ENCODE data around the gene INPP4B.

Gene INPP4B

DNA sequence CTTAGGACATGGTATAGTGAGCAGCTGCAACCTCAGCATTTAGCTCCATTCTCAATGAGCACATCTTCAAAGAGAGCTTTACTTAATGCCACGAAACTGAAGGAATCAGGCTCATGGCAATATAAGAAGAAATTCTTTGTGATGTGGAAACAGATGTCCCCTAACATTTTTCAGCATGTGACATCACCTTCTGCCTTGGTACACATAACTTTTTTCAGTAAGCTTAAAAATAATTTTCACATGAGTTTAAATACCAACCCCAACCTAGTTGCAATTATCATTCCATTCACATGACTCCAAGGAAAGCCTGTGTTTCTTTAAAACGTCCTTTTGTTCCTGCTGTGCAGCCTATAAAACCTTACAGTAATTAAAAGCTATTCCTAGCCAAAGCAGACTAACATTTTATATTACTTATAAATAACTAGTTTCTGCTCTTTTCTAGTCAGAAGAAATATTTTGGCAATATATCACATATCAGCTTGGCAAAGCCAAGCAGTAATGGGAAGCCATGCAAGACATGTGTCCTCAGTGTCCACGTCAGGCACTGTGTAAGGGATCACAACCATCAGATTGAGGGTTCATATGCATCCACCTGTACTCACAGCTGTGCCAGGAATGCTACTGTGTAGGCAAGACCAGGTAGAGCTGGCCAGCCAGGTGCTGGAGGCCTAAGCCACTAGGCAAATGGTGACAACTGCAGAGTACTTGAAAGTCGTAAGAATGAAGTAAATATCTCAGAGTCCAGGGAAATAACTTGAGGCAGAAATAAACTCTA is 466.6 kb downstream of the INPP4B start:
- no peak for DNase-seq (ENCODE audit: low read depth)
- H3K4me3 ChIP-seq (ENCODE audit: low read depth, low read length): no peak overlapping the region
- TF ChIP-seq POLR2A (IDR thresholded peaks at IDR 0.05; ENCODE audit: extremely low read depth, insufficient read length) (no peak), MYC (IDR thresholded peaks at IDR 0.05; ENCODE audit: low read depth, low read length) (no peak)
- TF ChIP-seq, protein P1, sequence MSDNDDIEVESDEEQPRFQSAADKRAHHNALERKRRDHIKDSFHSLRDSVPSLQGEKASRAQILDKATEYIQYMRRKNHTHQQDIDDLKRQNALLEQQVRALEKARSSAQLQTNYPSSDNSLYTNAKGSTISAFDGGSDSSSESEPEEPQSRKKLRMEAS (IDR thresholded peaks at IDR 0.05; ENCODE audit: low read depth, low read length): no peak
- TF ChIP-seq, protein P2, sequence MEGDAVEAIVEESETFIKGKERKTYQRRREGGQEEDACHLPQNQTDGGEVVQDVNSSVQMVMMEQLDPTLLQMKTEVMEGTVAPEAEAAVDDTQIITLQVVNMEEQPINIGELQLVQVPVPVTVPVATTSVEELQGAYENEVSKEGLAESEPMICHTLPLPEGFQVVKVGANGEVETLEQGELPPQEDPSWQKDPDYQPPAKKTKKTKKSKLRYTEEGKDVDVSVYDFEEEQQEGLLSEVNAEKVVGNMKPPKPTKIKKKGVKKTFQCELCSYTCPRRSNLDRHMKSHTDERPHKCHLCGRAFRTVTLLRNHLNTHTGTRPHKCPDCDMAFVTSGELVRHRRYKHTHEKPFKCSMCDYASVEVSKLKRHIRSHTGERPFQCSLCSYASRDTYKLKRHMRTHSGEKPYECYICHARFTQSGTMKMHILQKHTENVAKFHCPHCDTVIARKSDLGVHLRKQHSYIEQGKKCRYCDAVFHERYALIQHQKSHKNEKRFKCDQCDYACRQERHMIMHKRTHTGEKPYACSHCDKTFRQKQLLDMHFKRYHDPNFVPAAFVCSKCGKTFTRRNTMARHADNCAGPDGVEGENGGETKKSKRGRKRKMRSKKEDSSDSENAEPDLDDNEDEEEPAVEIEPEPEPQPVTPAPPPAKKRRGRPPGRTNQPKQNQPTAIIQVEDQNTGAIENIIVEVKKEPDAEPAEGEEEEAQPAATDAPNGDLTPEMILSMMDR (IDR thresholded peaks at IDR 0.05; ENCODE audit: low read depth, low read length): no peak

DNA sequence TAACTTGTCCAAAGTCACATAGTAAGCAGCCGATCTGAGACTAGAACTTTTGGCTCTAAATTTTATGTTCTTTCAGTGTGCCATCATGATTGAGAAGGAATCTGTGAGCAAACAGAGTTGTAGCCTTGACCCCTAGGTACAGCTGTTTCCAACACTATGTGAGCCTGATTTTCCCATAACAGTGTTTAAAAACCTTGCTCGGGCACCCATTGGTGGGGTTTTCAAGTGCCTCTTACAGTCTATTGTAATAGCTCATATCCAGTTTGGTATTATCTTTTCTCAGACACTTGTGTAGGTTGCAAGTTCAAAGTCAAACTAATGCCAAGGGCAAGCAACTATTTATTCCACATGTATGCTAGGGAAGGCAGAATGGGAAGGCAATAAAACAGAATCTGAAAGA is 467.9 kb downstream of the INPP4B start:
- no peak for TF ChIP-seq POLR2A (IDR thresholded peaks at IDR 0.05; ENCODE audit: extremely low read depth, insufficient read length)
- TF ChIP-seq, protein P2 (IDR thresholded peaks at IDR 0.05; ENCODE audit: low read depth, low read length): no peak
- TF ChIP-seq, protein P1 (IDR thresholded peaks at IDR 0.05; ENCODE audit: low read depth, low read length): no peak
- TF ChIP-seq MYC (IDR thresholded peaks at IDR 0.05; ENCODE audit: low read depth, low read length): no peak
- H3K4me3 ChIP-seq (ENCODE audit: low read depth, low read length): no peak overlapping the region
- DNase-seq (ENCODE audit: low read depth): no peak

DNA sequence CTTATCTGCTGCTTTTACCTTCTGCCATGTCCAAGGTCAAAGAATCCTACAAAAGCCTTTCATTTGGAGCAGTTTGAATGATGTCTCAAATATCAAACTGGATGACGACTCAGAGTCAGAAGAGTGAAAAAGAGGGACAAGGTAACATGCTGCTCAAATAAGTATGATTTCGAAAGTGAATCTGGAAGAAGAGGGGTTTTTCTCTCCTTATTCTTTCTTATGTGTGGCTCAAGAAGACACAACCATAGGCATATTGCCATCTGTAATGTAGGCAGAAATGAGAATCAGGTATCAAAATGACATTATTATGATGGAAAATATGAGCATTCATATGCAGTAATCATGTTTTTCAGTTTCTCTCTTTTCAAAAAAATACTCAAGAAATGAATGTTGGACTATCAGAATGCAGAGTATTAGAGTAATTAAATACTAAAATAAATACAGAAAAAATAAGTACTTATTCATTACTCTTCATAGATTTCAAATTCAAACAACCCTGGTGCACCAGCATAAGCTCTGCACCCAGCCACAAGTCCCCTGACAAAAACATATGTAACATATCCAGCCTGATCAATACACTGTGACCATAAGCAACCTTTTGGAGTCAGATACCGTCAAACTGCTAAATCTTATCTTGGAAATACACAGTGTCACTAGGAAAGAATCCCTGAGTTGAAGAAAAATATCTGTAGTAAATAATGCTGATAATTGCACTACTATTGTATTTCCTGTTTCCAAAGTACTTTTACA is 468.6 kb downstream of the INPP4B start:
- no peak for TF ChIP-seq MYC (IDR thresholded peaks at IDR 0.05; ENCODE audit: low read depth, low read length)
- TF ChIP-seq, protein P2 (IDR thresholded peaks at IDR 0.05; ENCODE audit: low read depth, low read length): no peak
- TF ChIP-seq, protein P1 (IDR thresholded peaks at IDR 0.05; ENCODE audit: low read depth, low read length): no peak
- no peak for TF ChIP-seq POLR2A (IDR thresholded peaks at IDR 0.05; ENCODE audit: extremely low read depth, insufficient read length)
- no peak overlapping the region for H3K4me3 ChIP-seq (ENCODE audit: low read depth, low read length)
- DNase-seq (ENCODE audit: low read depth): no peak

DNA sequence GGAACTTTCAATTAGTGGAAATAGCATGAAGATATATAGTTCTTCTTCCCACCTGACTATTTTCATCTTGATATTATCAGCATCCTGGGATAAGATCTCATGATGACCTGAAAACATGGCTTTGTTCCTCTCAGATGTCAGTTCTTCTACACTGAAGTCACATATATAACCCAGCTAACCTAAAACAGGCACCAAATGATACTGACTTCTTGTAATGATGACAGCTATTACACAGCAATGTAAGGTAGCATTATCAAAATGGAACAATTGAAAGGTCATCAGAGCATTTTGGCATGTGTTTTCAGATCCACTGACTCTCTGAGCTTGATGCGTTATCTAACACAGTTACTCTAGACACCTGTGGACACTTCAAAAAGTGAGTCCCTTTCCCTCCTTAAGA is 469.9 kb downstream of the INPP4B start:
- H3K4me3 ChIP-seq (ENCODE audit: low read depth, low read length): no peak overlapping the region
- TF ChIP-seq MYC (IDR thresholded peaks at IDR 0.05; ENCODE audit: low read depth, low read length) (no peak), POLR2A (IDR thresholded peaks at IDR 0.05; ENCODE audit: extremely low read depth, insufficient read length) (no peak)
- TF ChIP-seq, protein P2 (IDR thresholded peaks at IDR 0.05; ENCODE audit: low read depth, low read length): no peak
- TF ChIP-seq, protein P1 (IDR thresholded peaks at IDR 0.05; ENCODE audit: low read depth, low read length): no peak
- DNase-seq (ENCODE audit: low read depth): no peak

DNA sequence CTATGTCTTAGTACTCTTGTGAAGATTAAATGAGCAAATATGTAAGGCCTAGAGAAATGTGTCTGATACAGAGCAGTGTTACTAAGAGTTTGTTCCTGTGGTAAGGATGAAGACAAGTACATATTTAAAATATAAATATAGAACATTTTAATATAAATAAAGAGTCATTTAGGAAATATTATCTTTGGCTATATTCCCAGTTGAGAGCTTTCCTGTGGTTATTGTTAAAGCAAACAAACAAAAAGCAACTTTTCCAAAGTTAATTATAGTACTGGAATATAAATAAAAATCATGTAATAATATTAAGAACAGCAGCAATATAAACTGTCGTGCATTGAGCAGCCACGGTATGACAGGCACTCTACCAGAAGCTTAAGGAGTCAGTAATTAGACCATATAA is 472.5 kb downstream of the INPP4B start:
- DNase-seq (ENCODE audit: low read depth): no peak
- no peak overlapping the region for H3K4me3 ChIP-seq (ENCODE audit: low read depth, low read length)
- TF ChIP-seq POLR2A (IDR thresholded peaks at IDR 0.05; ENCODE audit: extremely low read depth, insufficient read length) (no peak), MYC (IDR thresholded peaks at IDR 0.05; ENCODE audit: low read depth, low read length) (no peak)
- TF ChIP-seq, protein P2 (IDR thresholded peaks at IDR 0.05; ENCODE audit: low read depth, low read length): no peak
- TF ChIP-seq, protein P1 (IDR thresholded peaks at IDR 0.05; ENCODE audit: low read depth, low read length): no peak

Measured in NB4 (cell line).